Body of pancreas (tissue), 4 donors: ENCODE measurements around the gene H6PD. TPM values are rescaled to one million over a fixed set of nuclear protein-coding genes. Genes with fewer than 3 reads are reported as not detected.

Source experiments
- ATAC-seq: fragments of 150-250 bp; one replicate; pipeline ENCODE4 v1.9.1; 2016
- DNase-seq, 4 donors: peaks; one replicate each; pipeline ENCODE4 v3.0.0-alpha.2; 2019
- H3K27ac ChIP-seq, 4 donors: fragments of 200-600 bp; sonication (generic); 1 replicate in 3 of 4; 2 replicates in 1 of 4; pipeline versions ENCODE4 v1.5.1 to v1.6.1; 2016 to 2019; ENCODE audit warnings: mild to moderate bottlenecking in 1 of 4, mixed read lengths in 1 of 4, moderate library complexity in 1 of 4
- H3K27me3 ChIP-seq, 2 donors: fragments of 200-600 bp; sonication (generic); one replicate each; pipeline ENCODE4 v1.6.0; 2016; ENCODE audit warnings: mild to moderate bottlenecking in 1 of 2
- H3K36me3 ChIP-seq, 2 donors: fragments of 200-600 bp; sonication (generic); replicated peaks in 1 of 2; 2 replicates each; pipeline ENCODE4 v1.5.1; 2016; ENCODE audit warnings: low read depth in 2 of 2; ENCODE audit not compliant: insufficient read depth in 1 of 2
- H3K4me1 ChIP-seq: fragments of 200-600 bp; sonication (generic); one replicate; pipeline ENCODE4 v1.6.0; 2016
- H3K4me3 ChIP-seq, 2 donors: fragments of 200-600 bp; sonication (generic); 1 replicate in 1 of 2; 2 replicates in 1 of 2; pipeline ENCODE4 v1.5.1; 2016 to 2019
- H3K9me3 ChIP-seq, 3 donors: fragments of 200-600 bp; sonication (generic); 1 replicate in 2 of 3; 2 replicates in 1 of 3; pipeline ENCODE4 v1.5.1; 2016
- POLR2A ChIP-seq, 3 donors: fragments of 450-650 bp; IDR thresholded peaks; one replicate each; pipeline ENCODE4 v1.6.1; 2016; ENCODE audit warnings: antibody characterized with exemption in 3 of 3, mild to moderate bottlenecking in 2 of 3
- WGBS, 2 donors: methylation state at CpG; one replicate each; pipeline ENCODE4 v1.1.5; 2017; 5-methylcytosine and 5-hydroxymethylcytosine counted together
- intact Hi-C: fragments of 100-400 bp; cut with DNase I; formaldehyde crosslinking; loops from one replicate; pipeline ENCODE4 v1.15.1; 2023
- total RNA-seq, 2 donors: library from RNA; depleted of rRNA; stranded (reverse); fragments of >200 nt; gene quantifications; one replicate each; pipeline ENCODE4 v1.1.0, GENCODE V29; 2016
- TF ChIP-seq, protein P1 (sequence below), 7 experiments: fragments of 450-650 bp in 4 of 7; fragments of 200-600 bp in 3 of 7; sonication (generic) in 3 of 7; IDR thresholded peaks; one replicate each; pipeline ENCODE4 v1.5.1; 2016 to 2019; ENCODE audit warnings: antibody characterized with exemption in 7 of 7

H6PD gene
- total RNA-seq, 2 donors from 2014 or later = 24.1 to 35.6 TPM

DNA sequence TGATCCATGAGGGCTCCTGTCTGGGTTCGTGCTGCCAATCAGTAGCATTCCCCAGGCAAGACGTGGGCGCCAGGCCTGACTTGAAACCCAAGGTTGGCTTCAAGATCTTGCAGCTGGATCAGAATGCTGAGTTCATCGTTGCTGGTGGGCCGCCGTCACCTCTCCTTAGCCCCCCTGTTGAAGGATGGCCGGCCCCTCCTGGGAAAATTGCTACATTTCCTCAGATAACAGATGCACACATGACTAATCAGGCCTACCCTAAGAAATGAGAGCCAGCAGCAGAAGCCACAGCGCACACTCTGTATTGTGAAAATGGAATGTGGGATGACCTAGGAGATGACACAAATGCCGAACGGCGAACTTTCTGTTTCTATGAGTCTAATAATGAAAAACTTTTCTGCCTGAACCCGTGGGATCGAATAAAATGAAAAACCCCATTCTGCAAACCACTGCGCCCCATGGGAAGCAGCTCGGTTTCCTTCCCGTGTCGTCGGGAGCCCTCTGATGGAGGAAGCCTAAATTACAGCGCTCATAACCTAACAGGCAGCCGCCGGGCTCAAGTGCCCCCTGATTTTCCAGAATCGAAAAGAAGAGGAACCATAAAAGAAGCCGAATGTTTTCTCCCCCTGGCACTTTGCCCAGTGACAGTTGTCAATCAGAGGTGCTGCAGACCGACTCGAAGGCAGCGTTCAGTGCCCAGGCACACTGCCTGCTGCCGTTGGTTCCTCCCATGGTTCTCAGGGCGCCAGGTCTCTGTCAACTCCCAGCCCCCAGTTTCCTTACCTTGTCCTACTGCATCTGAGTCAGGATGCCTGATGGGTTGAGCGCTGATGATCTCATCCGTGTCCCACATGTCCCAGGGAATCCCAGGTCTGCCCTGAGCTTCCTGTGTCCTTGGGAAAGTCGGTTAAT is 38.2 kb upstream of the H6PD start:
- WGBS, 2 donors = 14 to 22% methylated on average over 21 to 31 of the region's 31 CpGs
- DNase-seq = peak; percentile 71 to 78 (median 74)
- no peaks in the 10 kb centered on the region for H3K9me3 ChIP-seq
- H3K36me3 ChIP-seq = no peaks in the 10 kb centered on the region
- peaks cover 13% of the 10 kb centered on the region for H3K4me1 ChIP-seq
- peak; percentile 63 for ATAC-seq
- intact Hi-C loops = loop anchor here (5.0 kb wide), 1 partner anchor 54 kb away; no protein-coding TSS in a partner anchor
- no peak for TF ChIP-seq POLR2A (IDR thresholded peaks at IDR 0.05)
- TF ChIP-seq, protein P1, sequence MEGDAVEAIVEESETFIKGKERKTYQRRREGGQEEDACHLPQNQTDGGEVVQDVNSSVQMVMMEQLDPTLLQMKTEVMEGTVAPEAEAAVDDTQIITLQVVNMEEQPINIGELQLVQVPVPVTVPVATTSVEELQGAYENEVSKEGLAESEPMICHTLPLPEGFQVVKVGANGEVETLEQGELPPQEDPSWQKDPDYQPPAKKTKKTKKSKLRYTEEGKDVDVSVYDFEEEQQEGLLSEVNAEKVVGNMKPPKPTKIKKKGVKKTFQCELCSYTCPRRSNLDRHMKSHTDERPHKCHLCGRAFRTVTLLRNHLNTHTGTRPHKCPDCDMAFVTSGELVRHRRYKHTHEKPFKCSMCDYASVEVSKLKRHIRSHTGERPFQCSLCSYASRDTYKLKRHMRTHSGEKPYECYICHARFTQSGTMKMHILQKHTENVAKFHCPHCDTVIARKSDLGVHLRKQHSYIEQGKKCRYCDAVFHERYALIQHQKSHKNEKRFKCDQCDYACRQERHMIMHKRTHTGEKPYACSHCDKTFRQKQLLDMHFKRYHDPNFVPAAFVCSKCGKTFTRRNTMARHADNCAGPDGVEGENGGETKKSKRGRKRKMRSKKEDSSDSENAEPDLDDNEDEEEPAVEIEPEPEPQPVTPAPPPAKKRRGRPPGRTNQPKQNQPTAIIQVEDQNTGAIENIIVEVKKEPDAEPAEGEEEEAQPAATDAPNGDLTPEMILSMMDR (IDR thresholded peaks at IDR 0.05) = peak; percentile 58 to 84 (median 76)
- H3K27me3 ChIP-seq = no peaks in the 10 kb centered on the region
- no peak overlapping the region for H3K4me3 ChIP-seq
- H3K27ac ChIP-seq = peak overlapping the region in 1 of 4 donors; percentile 5

DNA sequence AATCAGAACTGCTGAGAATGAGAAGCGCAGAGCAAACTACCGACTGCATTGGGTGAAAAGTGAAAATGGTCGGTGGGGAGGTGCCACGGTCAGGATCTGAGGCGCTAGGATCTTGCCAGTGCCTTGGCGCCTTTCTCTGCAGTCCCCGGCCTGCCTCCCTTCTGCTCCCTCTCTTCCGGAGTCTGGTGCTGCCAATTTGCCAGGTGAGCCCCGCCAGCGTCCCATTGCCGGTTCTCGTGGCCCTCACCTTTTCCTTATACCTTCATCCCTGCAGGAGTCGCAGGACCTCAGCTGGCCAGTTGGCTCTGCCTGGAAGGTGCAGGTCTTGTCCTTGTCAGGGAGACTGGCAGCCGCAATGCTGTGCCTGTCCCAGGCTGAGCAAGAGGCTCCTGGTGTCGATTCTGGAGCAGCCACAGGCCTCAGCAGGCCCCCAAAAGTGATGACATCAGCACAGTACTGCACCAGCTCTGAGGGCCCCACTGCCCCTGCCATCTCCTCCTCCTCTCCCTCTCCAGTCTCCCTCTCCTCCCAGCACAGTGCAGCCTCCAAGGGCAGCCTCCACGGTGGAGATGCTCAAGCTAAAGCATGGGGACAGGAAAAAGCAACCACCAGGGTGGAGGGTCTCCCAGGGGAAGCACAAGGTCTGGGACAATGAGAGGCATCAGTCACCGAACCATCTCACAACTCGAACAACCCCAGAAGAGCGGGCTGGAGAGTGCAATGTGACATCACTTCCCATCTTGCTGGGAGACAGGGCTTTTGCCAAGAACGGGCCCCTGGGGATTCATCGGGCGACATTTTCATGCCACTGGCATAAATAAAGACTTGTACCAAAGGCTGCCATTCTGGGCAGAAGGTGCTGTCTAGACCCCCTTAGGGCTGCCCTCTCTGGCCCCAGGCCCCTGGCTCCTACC is 37.1 kb upstream of the H6PD start:
- no peak for ATAC-seq
- Histone ChIP-seq H3K36me3 (no peaks in the 10 kb centered on the region), H3K9me3 (no peaks in the 10 kb centered on the region), H3K4me3 (no peak overlapping the region), H3K27me3 (peaks cover 0 to 6% of the 10 kb centered on the region in 2 donors), H3K27ac (no peak overlapping the region), H3K4me1 (peaks cover 24% of the 10 kb centered on the region)
- 68% methylated on average over 17 to 22 of the region's 22 CpGs for WGBS, 2 donors
- DNase-seq = no peak
- TF ChIP-seq, protein P1 (IDR thresholded peaks at IDR 0.05) = no peak
- no peak for TF ChIP-seq POLR2A (IDR thresholded peaks at IDR 0.05)
- intact Hi-C loops = loop anchor here (5.0 kb wide), 1 partner anchor 55 kb away; no protein-coding TSS in a partner anchor

DNA sequence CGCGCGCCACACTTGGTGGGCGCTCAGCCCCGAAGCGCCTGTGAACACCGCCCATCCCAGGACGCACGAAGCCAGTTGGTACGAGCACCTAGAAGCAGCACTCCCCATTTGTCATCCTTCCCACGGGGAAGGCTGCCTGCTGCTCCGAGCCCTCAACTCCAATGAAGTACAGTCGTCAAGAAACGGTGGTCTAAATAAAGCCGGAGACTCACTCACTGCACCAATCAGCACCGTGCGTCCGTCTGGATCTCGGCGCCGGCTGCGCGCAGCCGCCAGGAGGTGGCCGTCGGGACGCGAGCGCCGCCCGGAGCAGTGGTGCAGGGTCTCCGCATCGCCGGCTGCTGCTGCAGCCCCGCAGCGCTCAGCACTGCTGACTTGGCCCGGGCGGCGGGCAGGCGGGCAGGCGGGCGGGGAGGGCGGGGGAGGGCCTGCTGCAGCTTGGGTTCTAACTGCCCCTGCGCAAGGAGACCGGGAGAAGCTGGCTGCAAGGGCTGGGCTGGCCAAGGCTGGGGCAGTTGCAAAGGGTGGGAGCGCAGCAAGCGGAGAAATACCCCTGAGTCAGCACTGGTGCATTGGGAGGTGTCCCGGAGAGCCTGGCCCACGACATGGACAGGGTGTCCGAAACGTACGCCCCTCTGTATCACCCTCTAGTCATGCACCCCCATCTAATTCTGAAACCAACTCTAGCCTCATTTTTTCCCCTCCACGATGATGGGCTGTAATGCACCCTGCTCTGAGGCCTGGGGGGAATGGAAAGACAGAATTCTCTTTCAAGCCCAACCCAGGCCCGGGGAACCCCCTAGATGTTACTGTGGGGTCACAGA is 35.8 kb upstream of the H6PD start:
- TF ChIP-seq, protein P1 (IDR thresholded peaks at IDR 0.05) = peak in 1 of 7 experiments; percentile 8
- no peak for TF ChIP-seq POLR2A (IDR thresholded peaks at IDR 0.05)
- peaks cover 0 to 11% of the 10 kb centered on the region in 2 donors for H3K27me3 ChIP-seq
- DNase-seq (peak in 1 of 4 donors; percentile 29), ATAC-seq (no peak)
- H3K27ac ChIP-seq = no peak overlapping the region
- no peaks in the 10 kb centered on the region for H3K36me3 ChIP-seq
- H3K4me3 ChIP-seq = no peak overlapping the region
- intact Hi-C loops = loop anchor here (5.0 kb wide), 1 partner anchor 56 kb away; no protein-coding TSS in a partner anchor
- WGBS, 2 donors = 21 to 42% methylated on average over 10 to 49 of the region's 54 CpGs
- peaks cover 20% of the 10 kb centered on the region for H3K4me1 ChIP-seq
- H3K9me3 ChIP-seq = no peaks in the 10 kb centered on the region

DNA sequence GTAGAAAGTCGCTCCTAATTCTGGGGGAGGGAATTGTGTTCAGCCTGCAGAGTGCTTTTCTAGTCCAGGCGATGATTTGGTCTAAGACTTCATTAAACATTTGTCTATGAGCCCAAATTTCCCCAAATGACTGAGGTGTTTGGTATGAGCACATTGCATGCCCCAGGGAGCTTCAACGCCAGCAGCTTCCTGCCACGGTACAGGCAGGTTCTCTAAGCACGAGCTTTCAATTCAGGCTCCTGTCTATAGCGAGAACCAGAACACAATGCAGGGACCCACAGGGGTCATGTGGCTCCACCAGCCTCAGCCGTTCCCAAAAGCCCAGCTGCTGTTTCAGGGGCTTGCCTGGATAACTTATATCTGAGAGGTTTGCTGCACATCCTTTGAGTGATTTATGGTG is 34.1 kb upstream of the H6PD start:
- TF ChIP-seq, protein P1 (IDR thresholded peaks at IDR 0.05) = no peak
- TF ChIP-seq POLR2A (IDR thresholded peaks at IDR 0.05) = no peak
- 48 to 64% methylated on average over 7 of the region's 7 CpGs for WGBS, 2 donors

More for the DNA sequence above, 34.1 kb upstream of the H6PD start:
- peaks cover 20% of the 10 kb centered on the region for H3K4me1 ChIP-seq
- DNase-seq = no peak
- peaks cover 0 to 11% of the 10 kb centered on the region in 2 donors for H3K27me3 ChIP-seq
- H3K9me3 ChIP-seq = no peaks in the 10 kb centered on the region
- ATAC-seq = no peak
- H3K27ac ChIP-seq = no peak overlapping the region
- no peaks in the 10 kb centered on the region for H3K36me3 ChIP-seq
- H3K4me3 ChIP-seq = no peak overlapping the region
- intact Hi-C loops = no loop called here
